LHCN-M2 (cell line): ENCODE measurements around the gene ZNF345. TPM values are rescaled to one million over a fixed set of nuclear protein-coding genes. Genes with fewer than 3 reads are reported as not detected.

Experiments
- DNase-seq: peaks from one replicate; pipeline ENCODE4 v3.0.0-alpha.2; 2012; ENCODE audit warnings: low read depth
- polyA plus RNA-seq: library from polyadenylated mRNA; unstranded; fragments of >200 nt; gene quantifications from one replicate; pipeline ENCODE4 v1.2.1, GENCODE V29; 2012; ENCODE audit warnings: missing spikeins
- total RNA-seq: library from RNA; depleted of rRNA; stranded (reverse); fragments of >200 nt; gene quantifications from 2 replicates; pipeline ENCODE4 v1.2.3, GENCODE V29; 2014; rRNA removed

The ZNF345 gene
- total RNA-seq: 1.5 and 2.6 TPM in 2 replicates
- 2.1 TPM for polyA plus RNA-seq

DNA sequence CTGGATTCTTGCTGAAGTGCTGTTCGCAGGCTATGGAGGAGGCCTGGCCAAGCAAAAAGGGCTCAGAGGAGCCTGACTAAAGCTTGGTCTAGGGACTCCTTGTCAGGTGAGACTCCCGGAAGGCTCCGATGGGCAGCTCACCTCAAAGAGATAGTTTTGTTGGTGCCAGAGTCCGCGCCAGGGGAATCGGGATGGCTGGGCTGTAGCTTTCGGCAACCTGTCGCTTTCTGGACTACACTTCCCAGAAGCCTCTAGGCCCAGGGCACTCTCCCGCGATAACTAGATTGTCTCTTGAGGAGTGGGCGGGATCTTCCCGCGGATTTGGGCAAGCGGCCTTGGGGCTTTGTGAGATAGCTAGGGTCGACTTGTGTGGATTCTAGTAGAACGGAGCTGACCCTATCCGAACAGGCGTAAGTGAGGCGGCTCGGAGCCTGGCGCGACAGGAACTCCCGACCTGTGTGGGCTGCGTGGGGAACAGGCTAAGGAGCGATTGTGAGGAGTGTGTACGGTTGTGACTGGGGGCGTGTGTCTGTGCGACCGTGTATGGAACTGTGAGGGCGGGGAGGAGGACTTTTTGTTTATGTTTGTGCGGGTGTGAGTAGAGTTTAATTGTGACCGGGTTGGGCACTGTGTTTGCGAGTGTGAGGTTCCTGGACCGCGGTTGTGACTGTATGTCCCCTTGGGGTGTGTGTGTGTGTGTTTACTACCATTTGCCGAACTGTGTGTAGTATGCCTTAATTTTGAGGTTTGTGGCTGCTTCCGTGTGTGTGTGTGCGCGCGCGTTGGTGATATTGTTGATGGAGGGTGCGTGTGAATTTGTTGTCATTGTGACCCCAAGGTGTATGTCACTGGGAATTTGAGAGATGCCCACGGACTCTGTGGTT lies at the start of gene ZNF345:
Gene ZNF345 (plus strand): TSS at position 318 of the 884 bp plus-strand sequence. CDS start 25,955 bp downstream, outside the sequence.
- DNase-seq: peak; percentile 94

- DNase-seq: no peak
Observed at GRCh38 chr19:36805364-36805763, 45.3 kb upstream of the ZNF345 start.

GRCh38 chr19:36807029-36807428 lies 43.6 kb upstream of the ZNF345 start:
- DNase-seq: no peak

DNA sequence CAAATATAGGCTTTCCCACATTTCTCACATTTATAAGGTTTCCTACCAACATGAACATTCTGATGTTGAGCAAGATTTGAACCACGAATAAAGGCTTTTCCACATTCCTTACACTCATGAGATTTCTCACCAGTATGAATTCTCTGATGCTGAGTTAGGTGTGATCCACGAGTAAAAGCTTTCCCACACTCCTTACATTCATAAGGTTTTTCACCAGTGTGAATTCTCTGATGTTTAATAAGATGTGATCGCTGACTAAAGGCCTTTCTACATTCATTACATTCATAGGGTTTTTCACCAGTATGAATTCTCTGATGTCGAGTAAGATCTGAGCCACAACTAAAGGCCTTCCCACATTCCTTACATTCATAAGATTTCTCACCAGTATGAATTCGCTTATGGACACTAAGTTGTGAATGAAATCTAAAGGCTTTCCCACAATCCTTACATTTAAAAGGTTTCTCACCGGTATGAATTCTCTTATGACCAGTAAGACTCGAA lies 31.5 kb upstream of the ZNF345 start:
- no peak for DNase-seq

DNA sequence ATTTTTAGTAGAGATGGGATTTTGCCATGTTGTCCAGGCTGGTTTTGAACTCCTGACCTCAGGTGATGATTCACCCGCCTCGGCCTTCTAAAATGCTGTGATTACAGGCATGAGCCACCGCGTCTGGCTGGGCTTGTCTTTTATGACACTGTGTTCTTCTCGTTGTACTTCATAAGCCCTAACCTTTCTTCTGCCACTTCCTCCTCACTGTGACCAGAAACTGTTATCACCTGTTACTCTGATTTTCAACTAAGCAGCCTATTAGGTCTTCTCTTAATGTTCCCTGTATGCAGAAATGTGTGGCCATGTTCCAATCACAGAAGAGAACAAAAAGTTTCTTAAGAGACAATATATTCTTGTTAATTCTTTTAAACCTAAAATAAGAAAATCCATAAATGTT lies 28.9 kb upstream of the ZNF345 start:
- DNase-seq: peak; percentile 9

GRCh38 chr19:36833430-36833829 lies 17.2 kb upstream of the ZNF345 start:
- no peak for DNase-seq

DNA sequence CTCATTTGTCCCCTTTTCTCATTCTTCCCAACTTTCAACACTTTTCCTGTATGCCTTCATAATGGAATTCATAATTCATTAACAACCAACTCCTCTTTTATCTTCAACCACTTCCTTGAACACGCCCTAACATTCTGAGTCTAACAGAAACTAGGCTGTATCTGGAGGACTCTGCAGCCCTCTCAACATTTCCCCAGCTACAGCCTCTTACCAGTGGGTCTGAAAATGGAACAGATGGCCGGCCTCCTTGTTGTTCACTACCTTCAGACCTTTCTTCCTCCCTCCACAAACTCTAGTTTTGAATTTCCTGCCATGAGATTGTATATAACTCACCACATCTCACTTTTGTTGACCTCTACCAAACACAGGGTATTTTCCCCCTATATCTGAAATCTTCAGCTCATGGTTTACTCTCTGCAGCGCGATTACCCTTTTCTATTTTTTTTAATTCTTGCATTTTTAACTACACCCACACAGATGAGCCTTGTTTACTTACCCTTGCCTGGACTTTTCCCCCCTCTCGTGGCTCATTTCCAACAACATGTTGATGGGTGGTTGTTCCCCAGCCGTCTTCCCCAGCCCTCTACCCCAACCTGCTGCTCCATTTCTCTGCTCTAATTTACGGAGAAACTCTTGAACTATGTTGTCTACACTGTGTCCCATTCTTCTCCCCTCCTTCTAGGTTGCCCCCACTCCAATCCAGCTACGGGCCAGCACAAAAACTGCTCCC lies 13.3 kb upstream of the ZNF345 start:
- DNase-seq: no peak

DNA sequence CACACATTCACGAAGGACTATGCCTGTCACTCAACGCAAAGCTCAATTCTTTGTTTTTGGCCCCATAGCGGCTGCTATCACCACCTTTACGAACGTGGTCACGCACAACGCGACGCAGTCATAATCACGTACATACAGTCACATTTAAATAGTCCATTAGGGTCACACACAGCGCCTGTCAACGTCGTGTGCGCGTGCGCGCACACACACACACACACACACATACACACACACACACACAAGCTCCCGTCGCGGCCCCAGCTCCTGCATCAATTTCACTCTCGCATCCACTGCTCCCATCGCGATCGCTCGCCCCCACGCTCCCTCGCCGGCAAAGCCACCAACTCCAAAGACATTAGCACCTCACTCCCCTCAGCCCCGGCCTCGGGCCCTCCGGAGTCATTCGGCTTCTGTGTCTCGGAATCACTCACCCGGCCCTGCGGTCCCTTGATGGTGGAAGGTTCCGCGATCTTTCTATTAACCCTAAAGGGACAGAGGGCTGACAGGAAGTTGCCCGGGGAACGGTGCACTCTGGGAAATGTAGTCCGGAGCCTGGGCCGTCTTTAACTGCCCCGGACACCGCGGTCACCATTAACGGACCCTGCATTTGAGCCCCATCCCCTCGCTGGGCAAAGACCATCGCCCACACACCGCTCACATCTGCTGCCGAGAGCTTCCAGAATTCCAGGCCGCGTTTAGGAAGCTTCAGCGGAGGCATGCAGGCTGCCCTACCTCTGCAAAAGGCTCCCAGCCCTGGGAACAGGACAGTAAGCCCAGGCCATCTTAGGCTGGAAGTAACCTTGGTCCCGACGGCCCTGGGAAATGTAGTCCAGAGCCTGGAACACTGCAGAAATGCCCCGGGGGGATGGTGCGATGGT lies 12.5 kb upstream of the ZNF345 start, which contains the start of gene ZNF790:
Gene ZNF790 (minus strand): TSS at position 482 of the 878 bp plus-strand sequence. CDS start 12,768 bp downstream, outside the sequence.
- peak; percentile 92 for DNase-seq

- no peak for DNase-seq
Observed at GRCh38 chr19:36838784-36839324, 11.8 kb upstream of the ZNF345 start.

- DNase-seq: no peak
Observed at GRCh38 chr19:36847968-36848367, 2.7 kb upstream of the ZNF345 start.

GRCh38 chr19:36849701-36850558 lies 746 bp upstream of the ZNF345 start:
- peak; percentile 91 for DNase-seq

DNA sequence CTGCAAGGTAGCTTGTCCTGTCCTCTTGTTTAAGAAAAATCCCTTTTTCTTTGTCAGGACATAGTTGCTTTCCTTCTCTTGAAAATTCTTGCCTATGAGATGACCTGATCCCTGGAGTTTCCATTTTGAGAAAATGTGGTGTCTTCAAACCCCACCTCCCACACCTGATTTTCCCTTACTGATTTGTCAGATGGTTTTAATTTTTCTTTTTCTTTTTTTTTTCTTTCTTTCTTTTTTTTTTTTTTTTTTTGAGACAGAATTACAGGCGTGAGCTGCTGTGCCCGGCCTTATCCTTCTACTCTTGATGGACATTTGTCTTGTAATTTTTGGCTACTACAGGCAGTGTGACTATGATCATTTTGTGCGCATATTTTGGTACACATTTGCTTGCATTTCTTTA lies 1.2 kb downstream of the ZNF345 start:
- DNase-seq: no peak

GRCh38 chr19:36876993-36877938 lies 26.6 kb downstream of the ZNF345 start:
- peak; percentile 2 for DNase-seq

DNA sequence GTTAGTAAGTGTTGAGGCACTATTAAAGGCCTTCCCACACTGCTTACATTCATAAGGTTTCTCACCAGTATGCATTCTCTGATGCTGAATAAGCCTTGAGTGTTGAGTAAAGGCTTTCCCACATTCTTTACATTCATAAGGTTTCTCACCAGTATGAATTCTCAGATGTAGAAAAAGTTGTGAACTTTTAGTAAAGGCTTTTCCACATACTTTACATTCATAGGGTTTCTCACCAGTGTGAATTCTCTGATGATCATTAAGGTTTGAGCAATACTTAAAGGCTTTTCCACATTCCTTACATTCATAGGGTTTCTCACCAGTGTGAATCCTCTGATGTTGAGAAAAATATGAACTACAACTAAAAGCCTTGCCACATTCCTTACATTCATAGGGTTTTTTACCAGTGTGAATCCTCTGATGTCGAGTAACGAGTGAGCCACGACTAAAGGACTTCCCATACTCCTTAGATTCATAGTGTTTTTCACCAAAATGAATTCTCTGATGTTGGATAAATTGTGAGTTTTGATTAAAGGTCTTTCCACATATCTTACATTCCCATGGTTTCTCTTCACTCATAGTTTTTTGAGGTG lies 41.2 kb downstream of the ZNF345 start:
- peak; percentile 5 for DNase-seq

- DNase-seq: no peak
Observed at GRCh38 chr19:36894849-36895383, 44.2 kb downstream of the ZNF345 start.

GRCh38 chr19:36898422-36898821 lies 47.7 kb downstream of the ZNF345 start:
- DNase-seq: no peak

- DNase-seq: peak; percentile 91
Observed at GRCh38 chr19:36915992-36916830, 65.5 kb downstream of the ZNF345 start, which contains the start of the genes ZNF568 and ZNF829. Gene ZNF568 (plus strand): TSS chr19:36916332. CDS start chr19:36922771, 6,439 bp downstream. Gene ZNF829 (minus strand): TSS chr19:36916291. CDS start chr19:36915167, 1,124 bp downstream.
